GM21717 (cell line): ENCODE results near the gene CNGB1.
"Not testable (repeated sequence)": the region's sequence is repeated elsewhere in the genome, so short reads cannot be mapped to it uniquely, and the experiment has no call there.

Experiments
- ATAC-seq: cut with Tn5 transposase; IDR thresholded peaks from one replicate; pipeline ENCODE4 v1.9.1; 2021; ENCODE audit warnings: mild to moderate bottlenecking, moderate library complexity; ENCODE audit not compliant: unreplicated experiment

The CNGB1 gene

DNA sequence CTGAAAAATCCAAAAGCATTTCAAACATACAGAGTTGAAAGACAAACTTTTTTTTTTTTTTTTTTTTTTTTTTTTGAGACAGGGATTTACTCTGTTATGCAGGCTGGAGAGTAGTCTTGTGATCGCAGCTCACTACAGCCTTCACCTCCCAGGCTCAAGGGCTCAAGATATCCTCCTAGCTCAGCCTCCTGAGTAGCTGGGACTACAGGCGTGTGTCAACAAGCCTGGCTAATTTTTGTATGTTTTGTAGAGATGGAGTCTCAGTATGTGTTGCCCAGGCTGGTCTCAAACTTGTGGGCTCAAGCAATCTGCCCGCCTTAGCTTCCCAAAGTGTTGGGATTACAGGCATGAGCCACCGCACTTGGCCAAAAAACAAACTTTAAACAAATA lies 104.4 kb downstream of the CNGB1 start:
- ATAC-seq: no peak

- ATAC-seq: no peak
Measured at GRCh38 chr16:57865746-57866528, 105.0 kb downstream of the CNGB1 start.

DNA sequence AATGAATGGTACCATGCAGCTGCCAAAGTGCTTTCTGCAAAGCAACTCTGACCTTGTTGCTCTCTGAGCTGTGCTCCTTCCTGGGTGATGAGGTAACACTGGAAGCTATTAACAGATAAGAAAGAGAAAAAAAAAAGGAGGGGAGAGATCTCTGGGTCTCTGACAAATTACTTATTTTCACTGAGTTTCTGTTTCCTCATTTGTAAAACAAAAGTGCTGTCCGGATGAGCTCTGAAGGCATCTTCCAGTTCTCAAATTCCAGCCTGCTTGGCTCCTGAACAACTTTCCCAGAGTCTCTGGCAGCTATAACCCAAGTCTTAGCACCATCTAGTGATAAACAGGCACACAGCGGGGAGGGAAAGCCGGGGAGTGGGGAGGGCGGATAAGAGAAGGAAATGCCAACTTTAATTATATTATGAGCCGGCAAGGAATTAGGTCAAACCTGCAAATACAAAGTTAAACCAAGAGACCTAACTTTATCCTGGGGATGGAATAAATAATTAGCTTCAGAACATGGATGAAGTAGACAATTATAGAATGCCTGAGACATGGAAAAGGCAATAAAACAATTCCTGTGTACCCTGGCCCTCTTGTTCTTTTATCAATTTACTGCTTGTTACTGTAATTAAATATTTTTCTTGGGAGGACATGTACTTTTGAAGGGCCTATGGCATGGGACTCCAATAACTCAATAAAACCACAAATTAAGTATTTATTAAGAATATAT lies 107.3 kb downstream of the CNGB1 start:
- no peak for ATAC-seq

GRCh38 chr16:57862698-57863433 lies 108.1 kb downstream of the CNGB1 start:
- no peak for ATAC-seq

- no peak for ATAC-seq
Measured at GRCh38 chr16:57859331-57859730, 111.6 kb downstream of the CNGB1 start.

GRCh38 chr16:57858635-57859034 lies 112.3 kb downstream of the CNGB1 start:
- no peak for ATAC-seq

- ATAC-seq: not testable (repeated sequence)
Measured at GRCh38 chr16:57857991-57858390, 112.9 kb downstream of the CNGB1 start.

GRCh38 chr16:57855188-57855587 lies 115.7 kb downstream of the CNGB1 start:
- ATAC-seq: no peak

DNA sequence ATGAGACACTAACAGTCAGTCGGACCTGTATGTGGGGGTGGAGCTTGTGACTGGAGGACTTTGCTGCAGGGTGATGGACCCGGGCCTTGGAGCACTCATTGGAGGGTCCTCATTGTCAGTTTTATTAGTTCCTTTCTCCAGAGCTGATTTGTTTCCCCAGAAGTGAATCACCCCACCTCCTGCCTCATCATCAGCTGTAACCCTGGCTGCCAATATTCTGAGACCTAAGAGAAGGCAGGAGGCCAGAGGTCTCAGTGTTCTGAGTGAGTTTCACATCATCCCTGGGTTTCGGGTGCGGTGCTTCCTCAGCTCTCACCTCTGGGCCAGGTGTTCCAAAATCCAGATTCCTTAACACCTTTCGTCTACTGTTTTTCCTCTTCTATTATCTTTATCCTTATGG lies 118.7 kb downstream of the CNGB1 start:
- no peak for ATAC-seq

DNA sequence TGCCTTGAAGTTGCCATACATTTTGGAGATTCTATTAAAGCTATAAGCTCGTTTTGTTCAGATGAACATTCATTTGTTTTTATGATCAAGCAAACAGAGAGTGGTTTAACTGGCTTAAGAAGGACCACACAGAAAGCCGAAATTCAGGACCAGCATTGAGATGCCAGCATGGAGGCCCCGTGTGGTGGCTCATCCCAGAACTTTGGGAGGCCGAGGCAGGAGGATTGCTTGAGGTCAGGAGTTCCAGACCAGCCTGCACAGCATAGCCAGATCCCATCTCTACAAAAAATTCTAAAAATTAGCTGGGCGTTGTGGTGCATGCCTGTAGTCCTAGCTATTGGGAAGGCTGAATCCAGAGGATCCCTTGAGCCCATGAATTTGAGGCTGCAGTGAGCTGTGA lies 122.7 kb downstream of the CNGB1 start:
- no peak for ATAC-seq

DNA sequence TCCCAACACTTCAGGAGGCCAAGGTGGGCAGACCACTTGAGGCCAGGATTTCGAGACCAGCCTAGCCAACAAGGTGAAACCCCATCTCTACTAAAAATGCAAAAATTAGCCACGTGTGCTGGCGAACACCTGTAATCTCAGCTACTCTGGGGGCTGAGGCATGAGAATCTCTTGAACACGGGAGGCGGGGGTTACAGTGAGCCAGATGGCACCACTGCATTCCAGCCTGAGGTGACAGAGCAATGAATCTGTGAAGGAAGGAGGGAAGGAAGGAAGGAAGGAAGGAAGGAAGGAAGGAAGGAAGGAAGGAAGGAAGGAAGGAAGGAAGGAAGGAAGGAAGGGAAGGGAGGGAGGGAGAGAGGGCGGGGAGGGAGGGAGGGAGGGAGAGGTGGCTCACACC lies 124.0 kb downstream of the CNGB1 start:
- not testable (repeated sequence) for ATAC-seq

DNA sequence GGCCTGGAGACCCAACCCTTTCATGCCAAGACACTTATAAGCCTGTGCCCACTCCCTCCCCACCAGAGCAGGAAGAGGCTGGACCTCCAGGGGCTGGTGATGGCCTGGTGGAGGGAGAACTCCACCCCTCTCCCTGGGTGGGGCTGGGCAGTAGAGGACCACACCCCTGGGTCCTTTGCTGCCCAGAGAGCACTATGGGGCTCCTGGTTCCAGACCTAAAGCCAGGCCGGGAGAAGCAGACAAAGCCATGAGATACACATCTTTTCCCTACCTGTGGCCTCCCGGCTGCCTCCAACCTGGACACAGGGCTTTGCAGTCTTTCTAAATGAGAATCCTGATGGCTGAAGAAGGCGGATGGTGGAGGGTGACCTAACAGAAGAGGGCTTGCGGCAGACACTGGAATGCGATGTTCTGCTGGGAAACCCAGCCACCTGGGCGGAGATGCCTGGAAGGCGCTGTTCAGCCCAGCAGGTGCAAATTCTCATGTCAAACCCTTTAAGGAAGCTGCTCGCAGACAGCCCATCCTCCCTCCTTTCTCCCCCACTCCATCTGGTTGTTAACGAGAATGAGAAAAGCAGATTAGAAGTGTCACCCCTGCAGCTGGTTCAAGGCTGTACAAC lies 124.7 kb downstream of the CNGB1 start:
- ATAC-seq: no peak

DNA sequence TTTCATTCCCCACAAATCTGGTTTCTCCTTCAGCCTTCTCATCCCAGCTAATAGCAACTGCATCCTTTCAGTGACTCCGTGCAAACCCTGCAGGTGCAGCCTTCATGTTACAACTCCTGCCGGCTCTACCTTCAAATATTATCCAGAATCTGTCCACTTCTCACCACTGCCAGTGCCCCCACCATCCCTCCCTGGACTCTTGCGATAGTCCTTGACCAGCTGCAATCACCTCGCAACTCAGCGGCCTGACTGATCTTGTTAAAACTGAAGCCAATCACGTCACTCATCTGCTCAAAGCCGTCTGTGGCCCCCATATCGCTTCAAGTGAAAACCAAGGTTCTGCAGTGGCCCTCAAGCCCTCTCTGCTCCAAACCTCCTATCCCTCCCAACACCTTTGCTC lies 125.8 kb downstream of the CNGB1 start:
- ATAC-seq: no peak

- no peak for ATAC-seq
Measured at GRCh38 chr16:57844416-57845030, 126.4 kb downstream of the CNGB1 start.

DNA sequence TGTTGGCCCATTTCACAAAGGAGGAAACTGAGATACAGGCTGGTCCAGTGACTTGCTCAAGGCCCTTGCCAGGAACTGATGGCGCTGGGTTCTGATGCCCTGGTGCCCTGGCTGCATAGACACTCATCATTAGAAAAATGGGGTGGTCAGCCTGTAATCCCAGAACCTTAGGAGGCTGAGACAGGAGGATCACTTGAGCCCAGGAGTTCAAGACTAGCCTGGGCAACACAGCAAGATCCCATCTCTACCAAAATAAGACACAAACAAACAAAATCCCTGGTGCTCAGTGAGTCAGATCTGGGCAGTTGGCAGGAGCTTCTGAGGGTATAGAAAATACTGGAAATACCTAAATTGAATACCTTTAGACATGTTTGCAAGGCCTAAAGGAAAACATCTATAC lies 127.5 kb downstream of the CNGB1 start:
- ATAC-seq: no peak

GRCh38 chr16:57842601-57843000 lies 128.3 kb downstream of the CNGB1 start:
- ATAC-seq: no peak

GRCh38 chr16:57840833-57841232 lies 130.1 kb downstream of the CNGB1 start:
- no peak for ATAC-seq

GRCh38 chr16:57838161-57838560 lies 132.8 kb downstream of the CNGB1 start:
- no peak for ATAC-seq

- no peak for ATAC-seq
Measured at GRCh38 chr16:57837305-57838125, 133.4 kb downstream of the CNGB1 start.

- not testable (repeated sequence) for ATAC-seq
Measured at GRCh38 chr16:57835439-57835838, 135.5 kb downstream of the CNGB1 start.
